ENCODE measurements around the gene SLC5A2. TPM values are rescaled to one million over a fixed set of nuclear protein-coding genes. Genes with fewer than 3 reads are reported as not detected.

Gene SLC5A2
- total RNA-seq, 4 donors from 2014 or later, result not detected

GRCh38 chr16:31470615-31471014 lies 12.3 kb upstream of the SLC5A2 start:
- Histone ChIP-seq H3K4me3 (no peak overlapping the region), H3K4me1 (peaks cover 8 to 49% (median 15%) of the 10 kb centered on the region in 3 donors), H3K9me3 (no peaks in the 10 kb centered on the region), H3K27ac (peak overlapping the region in 3 of 4 donors; percentile 83 to 94 (median 90)), H3K36me3 (peaks cover 8 to 41% (median 12%) of the 10 kb centered on the region in 3 donors), H3K27me3 (peaks cover 0 to 3% (median 0%) of the 10 kb centered on the region in 4 donors)
- no peak for DNase-seq
- WGBS, 2 donors, result 80 to 85% methylated on average over 3 of the region's 3 CpGs
- intact Hi-C loops (cut with DNase I), result no loop called here
- TF ChIP-seq POLR2A (IDR thresholded peaks at IDR 0.05) (no peak), CTCF (IDR thresholded peaks at IDR 0.05) (no peak)

GRCh38 chr16:31471241-31471874 lies 11.6 kb upstream of the SLC5A2 start:
- TF ChIP-seq POLR2A (IDR thresholded peaks at IDR 0.05), result no peak
- TF ChIP-seq CTCF (IDR thresholded peaks at IDR 0.05), result no peak
- Histone ChIP-seq H3K27ac (peak overlapping the region; percentile 80 to 94 (median 86)), H3K4me3 (peak overlapping the region; percentile 42 to 82 (median 64)), H3K4me1 (peaks cover 16 to 57% (median 22%) of the 10 kb centered on the region in 3 donors), H3K36me3 (peaks cover under 1 to 41% (median 5%) of the 10 kb centered on the region in 3 donors), H3K9me3 (no peaks in the 10 kb centered on the region), H3K27me3 (peaks cover 0 to 7% (median 0%) of the 10 kb centered on the region in 4 donors)
- WGBS, 2 donors, result 47 to 67% methylated on average over 10 to 14 of the region's 15 CpGs
- intact Hi-C loops (cut with DNase I), result no loop called here
- no peak for DNase-seq

GRCh38 chr16:31471875-31472708 lies 10.8 kb upstream of the SLC5A2 start, which contains the start of gene TGFB1I1:
Gene TGFB1I1 (plus strand): TSS chr16:31472152. CDS start chr16:31472189, 37 bp downstream.
- H3K9me3 ChIP-seq, result no peaks in the 10 kb centered on the region
- H3K27me3 ChIP-seq, result peaks cover 0 to 7% (median 0%) of the 10 kb centered on the region in 4 donors
- intact Hi-C loops (cut with DNase I), result no loop called here
- no peak for DNase-seq
- peak within 1 kb of the TSS; percentile 80 to 94 (median 86) for H3K27ac ChIP-seq
- H3K4me1 ChIP-seq, result peaks cover 19 to 64% (median 27%) of the 10 kb centered on the region in 3 donors
- H3K4me3 ChIP-seq, result peak within 1 kb of the TSS; percentile 42 to 82 (median 64)
- WGBS, 2 donors, result 0 to 9% methylated on average over 5 to 22 of the region's 63 CpGs
- H3K36me3 ChIP-seq, result peaks cover 0 to 41% (median 1%) of the 10 kb centered on the region in 3 donors
- TF ChIP-seq POLR2A (IDR thresholded peaks at IDR 0.05) (peak in 1 of 4 donors; percentile 35), CTCF (IDR thresholded peaks at IDR 0.05) (no peak)

GRCh38 chr16:31472709-31473203 lies 10.2 kb upstream of the SLC5A2 start:
- H3K27me3 ChIP-seq, result peaks cover 0 to 7% (median 0%) of the 10 kb centered on the region in 4 donors
- H3K9me3 ChIP-seq, result no peaks in the 10 kb centered on the region
- 23 to 24% methylated on average over 20 of the region's 20 CpGs for WGBS, 2 donors
- peak overlapping the region; percentile 42 to 82 (median 64) for H3K4me3 ChIP-seq
- H3K4me1 ChIP-seq, result peaks cover 24 to 71% (median 30%) of the 10 kb centered on the region in 3 donors
- peaks cover 0 to 43% (median 8%) of the 10 kb centered on the region in 3 donors for H3K36me3 ChIP-seq
- intact Hi-C loops (cut with DNase I), result no loop called here
- H3K27ac ChIP-seq, result peak overlapping the region; percentile 80 to 94 (median 86)
- TF ChIP-seq CTCF (IDR thresholded peaks at IDR 0.05) (peak; percentile 28 to 67 (median 60)), POLR2A (IDR thresholded peaks at IDR 0.05) (no peak)
- DNase-seq, result no peak
